ENCODE data around the gene CDKL5. TPM values are rescaled to one million over a fixed set of nuclear protein-coding genes. Genes with fewer than 3 reads are reported as not detected.
A peak's percentile ranks its signal among the peaks of the same experiment; 100 is the strongest.

The CDKL5 gene
- total and polyA plus RNA-seq, 12 donors: 1.1 to 12.6 (median 10.0) TPM

GRCh38 chrX:18491587-18492340 is 66.4 kb downstream of the CDKL5 start:
- no peak for TF ChIP-seq CTCF (IDR thresholded peaks at IDR 0.05)
- ATAC-seq (no peak), DNase-seq (no peak)
- no peaks in the 10 kb centered on the region for H3K36me3 ChIP-seq
- 97 to 98% methylated on average over 4 of the region's 4 CpGs for WGBS, 2 donors
- peaks cover 0 to 20% (median 8%) of the 10 kb centered on the region in 9 donors for H3K4me1 ChIP-seq
- H3K4me3 ChIP-seq: no peak overlapping the region
- intact Hi-C loops (cut with DNase I): no loop called here
- no peak overlapping the region for H3K27ac ChIP-seq
- no peaks in the 10 kb centered on the region for H3K9me3 ChIP-seq
- H3K27me3 ChIP-seq: no peaks in the 10 kb centered on the region

DNA sequence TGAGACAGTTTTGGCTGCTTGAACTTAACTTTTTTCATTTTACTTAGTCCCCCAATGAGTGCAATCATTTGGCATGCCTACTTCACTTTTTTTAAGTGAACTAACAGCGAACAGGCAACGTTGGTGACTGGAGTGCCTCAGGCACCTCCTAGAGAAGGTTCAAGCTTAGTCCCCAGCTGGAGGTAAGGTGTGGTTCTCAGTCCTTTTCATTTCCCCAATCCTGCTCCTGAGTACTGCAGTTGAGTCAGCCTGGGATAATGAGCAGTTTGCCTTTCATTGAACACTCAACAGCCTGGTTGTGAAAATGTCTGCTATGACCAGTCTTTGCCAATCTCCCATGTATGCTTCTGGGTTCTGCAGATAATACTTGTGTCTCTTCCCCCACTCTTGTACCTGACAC is 109.5 kb downstream of the CDKL5 start:
- H3K27me3 ChIP-seq: peaks cover 0 to 4% (median 0%) of the 10 kb centered on the region in 7 donors
- WGBS, 2 donors: 79 to 81% methylated on average over 2 of the region's 2 CpGs
- H3K4me3 ChIP-seq: no peak overlapping the region
- no peak overlapping the region for H3K27ac ChIP-seq
- ATAC-seq: no peak
- no peaks in the 10 kb centered on the region for H3K36me3 ChIP-seq
- H3K9me3 ChIP-seq: peaks cover 0 to 5% (median 0%) of the 10 kb centered on the region in 11 donors
- DNase-seq: no peak
- peaks cover 0 to 12% (median 0%) of the 10 kb centered on the region in 9 donors for H3K4me1 ChIP-seq
- intact Hi-C loops (cut with DNase I): no loop called here
- no peak for TF ChIP-seq CTCF (IDR thresholded peaks at IDR 0.05)

DNA sequence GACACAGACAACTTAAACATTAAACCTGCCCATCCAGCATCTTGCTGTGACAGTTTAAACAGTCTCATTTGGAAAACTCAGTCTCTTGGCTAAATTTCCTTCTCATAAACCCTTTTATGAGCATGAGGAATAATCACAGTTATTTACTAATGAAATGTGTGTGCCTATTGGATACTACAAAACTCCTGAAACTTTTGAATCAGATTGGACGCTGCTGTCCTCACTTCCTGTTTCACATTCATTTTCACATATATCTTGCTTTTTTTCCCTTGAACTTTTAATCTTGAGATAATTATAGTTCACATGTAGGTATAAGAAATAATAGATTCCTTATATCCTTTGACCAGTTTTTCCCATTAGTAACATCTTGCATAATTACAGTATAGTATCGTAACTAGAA is 111.7 kb downstream of the CDKL5 start:
- Histone ChIP-seq H3K4me1 (peaks cover 0 to 6% (median 0%) of the 10 kb centered on the region in 9 donors), H3K27ac (no peak overlapping the region), H3K36me3 (no peaks in the 10 kb centered on the region), H3K4me3 (no peak overlapping the region), H3K9me3 (peaks cover 0 to 5% (median 0%) of the 10 kb centered on the region in 11 donors), H3K27me3 (no peaks in the 10 kb centered on the region)
- no peak for ATAC-seq
- intact Hi-C loops (cut with DNase I): no loop called here
- no peak for DNase-seq
- 89 to 90% methylated on average over 2 of the region's 2 CpGs for WGBS, 2 donors
- no peak for TF ChIP-seq CTCF (IDR thresholded peaks at IDR 0.05)

DNA sequence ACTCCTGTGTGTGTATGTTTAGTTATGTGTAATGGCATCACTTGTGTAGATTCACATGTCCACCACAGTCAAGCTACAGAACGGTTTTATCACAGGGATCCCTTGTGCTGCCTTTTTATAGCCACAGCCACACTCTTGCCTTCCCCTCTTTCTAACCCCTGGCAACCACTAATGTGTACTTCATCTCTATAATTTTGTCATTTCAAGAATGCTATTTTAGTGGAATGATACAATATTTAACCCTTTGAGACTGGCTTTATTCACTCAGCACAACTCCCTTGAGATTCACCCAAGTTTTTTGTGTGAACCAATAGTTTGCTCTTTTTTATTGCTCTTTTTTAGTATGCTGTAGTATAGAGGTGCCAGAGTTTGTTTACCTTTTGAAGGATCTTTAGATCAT is 112.1 kb downstream of the CDKL5 start:
- ATAC-seq (peak in 1 of 8 donors; percentile 64), DNase-seq (no peak)
- peaks cover 0 to 6% (median 0%) of the 10 kb centered on the region in 9 donors for H3K4me1 ChIP-seq
- peaks cover 0 to 5% (median 0%) of the 10 kb centered on the region in 11 donors for H3K9me3 ChIP-seq
- no peak for TF ChIP-seq CTCF (IDR thresholded peaks at IDR 0.05)
- H3K36me3 ChIP-seq: no peaks in the 10 kb centered on the region
- H3K27ac ChIP-seq: no peak overlapping the region
- H3K4me3 ChIP-seq: no peak overlapping the region
- H3K27me3 ChIP-seq: no peaks in the 10 kb centered on the region
- 27 to 48% methylated on average over 1 of the region's 1 CpG for WGBS, 2 donors
- intact Hi-C loops (cut with DNase I): no loop called here

Data from heart right ventricle (tissue), 16 donors.